ENCODE measurements around the gene PITRM1.

DNA sequence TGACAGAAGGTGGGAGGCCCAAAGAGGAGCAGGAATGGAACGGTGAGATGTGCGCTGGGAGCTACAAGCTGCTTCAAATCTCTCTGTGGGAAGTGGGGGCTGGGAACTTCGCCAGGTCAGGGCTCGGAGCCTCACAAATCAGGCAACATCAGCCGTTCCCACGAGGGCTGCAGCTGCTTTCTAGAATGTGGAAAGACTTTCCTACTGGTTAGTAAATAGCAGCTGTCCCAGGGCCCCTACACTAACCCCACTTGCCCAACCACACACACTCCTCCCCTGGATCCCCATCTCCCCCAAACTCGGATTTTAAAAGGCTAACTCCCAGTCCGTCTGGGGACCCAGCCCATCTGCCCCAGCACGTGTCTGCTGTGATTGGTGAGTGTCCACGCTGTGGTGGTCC, 40.6 kb upstream of the PITRM1 start:
- TF ChIP-seq, protein P1, sequence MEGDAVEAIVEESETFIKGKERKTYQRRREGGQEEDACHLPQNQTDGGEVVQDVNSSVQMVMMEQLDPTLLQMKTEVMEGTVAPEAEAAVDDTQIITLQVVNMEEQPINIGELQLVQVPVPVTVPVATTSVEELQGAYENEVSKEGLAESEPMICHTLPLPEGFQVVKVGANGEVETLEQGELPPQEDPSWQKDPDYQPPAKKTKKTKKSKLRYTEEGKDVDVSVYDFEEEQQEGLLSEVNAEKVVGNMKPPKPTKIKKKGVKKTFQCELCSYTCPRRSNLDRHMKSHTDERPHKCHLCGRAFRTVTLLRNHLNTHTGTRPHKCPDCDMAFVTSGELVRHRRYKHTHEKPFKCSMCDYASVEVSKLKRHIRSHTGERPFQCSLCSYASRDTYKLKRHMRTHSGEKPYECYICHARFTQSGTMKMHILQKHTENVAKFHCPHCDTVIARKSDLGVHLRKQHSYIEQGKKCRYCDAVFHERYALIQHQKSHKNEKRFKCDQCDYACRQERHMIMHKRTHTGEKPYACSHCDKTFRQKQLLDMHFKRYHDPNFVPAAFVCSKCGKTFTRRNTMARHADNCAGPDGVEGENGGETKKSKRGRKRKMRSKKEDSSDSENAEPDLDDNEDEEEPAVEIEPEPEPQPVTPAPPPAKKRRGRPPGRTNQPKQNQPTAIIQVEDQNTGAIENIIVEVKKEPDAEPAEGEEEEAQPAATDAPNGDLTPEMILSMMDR (IDR thresholded peaks at IDR 0.05): no peak
- no peak for TF ChIP-seq POLR2A (IDR thresholded peaks at IDR 0.05)

Measured in lower leg skin (tissue), 3 donors.